HuH-7 (cell line): Measurements from ENCODE around the gene STYK1.
"Not testable (repeated sequence)": the region's sequence is repeated elsewhere in the genome, so short reads cannot be mapped to it uniquely, and the experiment has no call there.

Experiments
- DNase-seq: peaks from one replicate; pipeline ENCODE4 v3.0.0; 2011; ENCODE audit warnings: low spot score

The STYK1 gene

DNA sequence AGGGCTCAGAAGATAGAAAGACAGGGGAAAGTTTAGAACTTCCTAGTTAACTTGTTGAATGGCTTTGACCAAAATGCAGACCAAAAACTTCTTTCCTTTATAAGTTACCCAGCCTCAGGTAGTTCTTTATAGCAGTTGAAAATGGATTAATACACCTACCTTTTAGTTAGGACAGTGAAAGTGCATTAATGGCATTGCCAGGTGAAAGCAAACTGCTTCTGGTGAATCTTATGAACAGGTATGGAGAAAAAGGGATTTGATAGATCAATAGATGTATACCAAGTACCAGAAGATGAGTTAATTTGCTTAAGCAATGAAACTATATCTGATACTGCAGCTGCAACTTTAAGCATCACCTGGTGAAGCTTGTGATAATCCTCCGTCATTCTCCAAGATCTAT lies 14.2 kb upstream of the STYK1 start:
- no peak for DNase-seq

GRCh38 chr12:10672231-10672868 lies 1.5 kb downstream of the STYK1 start:
- no peak for DNase-seq

DNA sequence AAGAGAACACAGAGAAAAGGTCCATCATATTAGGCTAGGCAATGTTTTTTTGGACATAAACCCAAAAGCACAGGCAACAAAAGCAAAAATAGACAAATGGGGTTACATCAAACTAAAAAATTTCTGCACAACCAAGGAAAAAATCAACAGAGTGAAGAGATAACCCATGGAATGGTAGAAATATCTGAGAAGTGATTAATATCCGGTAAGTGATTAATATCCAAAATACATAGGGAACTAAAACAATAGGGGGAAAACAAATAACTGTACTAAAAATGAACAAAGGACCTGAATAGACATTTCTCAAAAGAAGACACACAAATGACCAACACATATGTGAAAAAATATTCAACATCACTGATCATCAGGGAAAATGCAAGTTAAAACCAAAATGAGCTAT lies 4.3 kb downstream of the STYK1 start:
- DNase-seq, result no peak

- no peak for DNase-seq
Observed at GRCh38 chr12:10668526-10668925, 5.3 kb downstream of the STYK1 start.

GRCh38 chr12:10667581-10667980 lies 6.3 kb downstream of the STYK1 start:
- DNase-seq, result no peak

DNA sequence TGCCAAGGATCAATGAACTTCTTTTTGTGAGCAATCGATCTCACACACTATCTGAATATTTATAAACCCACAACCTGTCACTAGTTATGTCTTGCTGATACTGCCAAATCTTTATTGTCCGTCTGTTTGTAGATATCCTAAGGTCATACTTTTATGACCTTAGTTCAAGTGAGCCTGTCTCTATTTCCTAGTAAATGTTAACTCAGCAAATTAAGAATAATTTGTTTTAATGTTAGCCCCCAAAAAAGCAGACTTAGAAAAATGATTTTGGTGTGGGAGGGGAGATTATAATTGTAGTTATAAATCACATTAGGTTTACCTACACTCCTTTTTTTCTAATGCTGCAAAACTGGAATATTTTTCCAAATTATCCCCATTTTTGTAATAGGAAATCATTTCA lies 9.4 kb downstream of the STYK1 start:
- no peak for DNase-seq

DNA sequence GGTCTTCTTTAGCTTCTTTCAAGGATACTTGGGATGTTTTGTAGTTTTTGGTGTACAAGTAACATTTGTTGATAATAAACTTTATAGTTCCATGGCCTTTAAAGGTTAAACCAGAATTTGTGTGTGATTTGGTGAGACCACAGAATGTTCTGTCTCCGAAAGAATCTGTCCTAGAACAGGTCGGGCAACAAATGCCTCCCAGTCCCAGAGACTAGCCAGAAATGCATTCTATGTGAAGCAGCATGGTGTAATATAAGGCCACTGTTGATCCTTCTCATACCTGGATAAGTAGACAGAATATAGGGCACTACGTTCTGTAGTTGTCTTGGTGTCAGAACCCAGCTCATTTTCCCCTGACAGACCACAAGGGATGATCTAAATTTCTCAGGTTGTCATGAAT lies 10.0 kb downstream of the STYK1 start:
- no peak for DNase-seq

DNA sequence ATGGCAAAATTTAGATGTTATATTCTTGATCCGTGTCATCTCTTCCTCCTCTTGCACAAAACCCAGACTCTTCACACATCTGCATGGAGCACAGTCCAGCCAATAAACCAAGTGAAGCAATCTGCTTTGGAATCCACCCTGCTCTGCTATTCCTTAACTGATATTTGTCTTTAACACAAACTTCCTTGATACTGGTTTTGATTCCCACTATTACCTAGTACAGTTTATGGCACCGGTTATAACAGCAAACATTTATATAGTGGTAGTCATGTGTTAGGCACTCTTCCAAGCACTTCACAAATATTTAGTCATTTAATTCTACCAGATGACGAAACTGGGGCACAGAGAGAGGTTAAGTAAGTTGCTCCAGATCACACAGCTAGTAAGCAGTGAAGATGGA lies 12.5 kb downstream of the STYK1 start:
- DNase-seq, result no peak

GRCh38 chr12:10654003-10654402 lies 19.8 kb downstream of the STYK1 start:
- DNase-seq, result no peak

DNA sequence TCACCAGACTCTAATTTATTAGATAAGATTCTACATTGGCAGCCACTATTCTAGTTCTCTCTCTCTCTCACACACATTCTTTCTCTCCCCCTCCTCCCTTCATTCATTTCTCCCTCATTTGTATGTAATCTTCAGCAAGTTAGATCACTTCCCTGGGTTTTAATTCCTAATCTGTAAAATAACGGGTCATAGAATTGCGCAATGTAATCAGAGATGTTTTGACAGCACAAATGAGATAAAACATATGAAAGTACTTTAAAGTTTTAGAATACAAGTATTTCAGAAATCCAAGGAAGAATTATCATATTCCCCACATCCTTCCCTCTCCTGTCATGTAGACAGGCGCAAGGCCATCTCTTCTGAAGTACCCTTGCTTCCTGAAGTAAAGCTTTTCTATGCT lies 21.7 kb downstream of the STYK1 start:
- no peak for DNase-seq

DNA sequence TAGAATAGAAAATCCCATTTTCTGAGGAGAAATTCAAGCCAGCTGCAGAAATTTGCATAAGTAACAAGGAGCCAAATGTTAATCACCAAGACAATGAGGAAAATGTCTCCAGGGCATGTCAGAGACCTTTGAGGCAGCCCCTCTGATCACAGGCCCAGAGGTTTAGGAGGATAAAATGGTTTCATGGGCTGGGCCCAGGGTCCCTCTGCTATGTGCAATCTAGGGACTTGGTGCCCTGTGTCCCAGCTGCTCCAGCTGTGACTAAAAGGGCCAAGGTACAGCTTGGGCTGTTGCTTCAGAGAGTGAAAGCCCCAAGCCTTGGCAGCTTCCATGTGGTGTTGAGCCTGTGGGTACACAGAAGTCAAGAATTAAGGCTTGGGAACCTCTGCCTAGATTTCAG lies 27.3 kb downstream of the STYK1 start:
- DNase-seq, result not testable (repeated sequence)

GRCh38 chr12:10645910-10646309 lies 27.9 kb downstream of the STYK1 start:
- no peak for DNase-seq

- no peak for DNase-seq
Observed at GRCh38 chr12:10641735-10642500, 31.9 kb downstream of the STYK1 start.

- no peak for DNase-seq
Observed at GRCh38 chr12:10638728-10639127, 35.1 kb downstream of the STYK1 start.

DNA sequence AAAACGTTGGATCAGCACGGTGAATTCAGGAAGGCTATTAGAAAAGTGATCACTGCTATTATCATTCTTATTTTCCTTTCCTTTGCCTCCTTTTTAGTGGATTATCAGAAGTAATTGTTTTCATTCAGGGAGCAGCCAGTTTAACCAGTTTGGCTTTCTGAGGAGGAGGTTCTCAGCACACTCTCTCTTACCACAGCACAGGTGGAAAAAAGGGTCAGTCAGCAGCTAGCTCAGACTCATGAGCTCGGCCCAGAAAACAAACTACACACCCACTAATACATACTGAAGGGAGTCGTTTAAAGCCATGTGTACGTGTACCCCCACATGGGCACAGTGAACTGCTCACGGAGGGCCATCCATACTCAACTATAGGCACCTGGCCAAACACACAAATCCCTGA lies 37.2 kb downstream of the STYK1 start:
- no peak for DNase-seq

- DNase-seq, result no peak
Observed at GRCh38 chr12:10636124-10636523, 37.7 kb downstream of the STYK1 start.

DNA sequence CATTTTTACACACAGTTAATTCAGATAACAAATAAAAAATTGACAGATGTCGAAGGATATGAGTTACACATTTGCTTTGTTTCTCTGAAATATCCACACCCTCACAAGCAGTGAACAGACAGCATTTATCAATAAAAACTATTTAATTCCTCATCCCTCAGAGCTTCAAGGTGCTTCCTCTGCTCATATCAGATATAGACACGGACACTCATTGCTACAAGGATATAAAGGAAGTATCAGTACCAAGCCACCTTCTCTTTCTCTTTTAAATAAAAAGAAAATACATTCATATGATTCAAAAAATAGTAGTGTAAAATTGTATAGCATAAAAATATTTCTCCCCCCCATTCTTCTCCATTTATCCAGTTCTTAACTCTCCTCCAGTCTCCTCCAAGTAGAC lies 38.5 kb downstream of the STYK1 start:
- no peak for DNase-seq

GRCh38 chr12:10634427-10634826 lies 39.4 kb downstream of the STYK1 start:
- no peak for DNase-seq

GRCh38 chr12:10633541-10633940 lies 40.3 kb downstream of the STYK1 start:
- DNase-seq, result no peak

DNA sequence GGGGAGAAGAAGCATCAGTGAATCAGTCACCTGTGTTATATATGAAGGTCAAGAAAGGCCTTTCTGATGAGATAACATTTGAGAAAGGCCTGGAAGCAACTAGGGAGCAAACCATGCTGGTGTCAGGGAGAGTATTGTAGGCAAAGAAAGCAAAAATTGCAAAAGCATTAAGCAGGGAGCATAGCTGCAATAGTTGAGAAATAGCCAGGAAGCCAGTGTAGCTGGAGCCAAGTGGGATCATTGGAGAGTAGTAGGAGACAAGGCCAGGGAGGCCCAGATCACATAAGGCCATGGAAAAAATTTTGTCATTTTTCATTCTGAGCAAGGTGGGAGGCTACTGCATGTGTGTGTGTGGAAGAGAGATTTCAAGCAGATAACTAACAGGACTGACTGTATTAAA lies 41.6 kb downstream of the STYK1 start:
- DNase-seq, result no peak

GRCh38 chr12:10624605-10625004 lies 49.2 kb downstream of the STYK1 start:
- no peak for DNase-seq

DNA sequence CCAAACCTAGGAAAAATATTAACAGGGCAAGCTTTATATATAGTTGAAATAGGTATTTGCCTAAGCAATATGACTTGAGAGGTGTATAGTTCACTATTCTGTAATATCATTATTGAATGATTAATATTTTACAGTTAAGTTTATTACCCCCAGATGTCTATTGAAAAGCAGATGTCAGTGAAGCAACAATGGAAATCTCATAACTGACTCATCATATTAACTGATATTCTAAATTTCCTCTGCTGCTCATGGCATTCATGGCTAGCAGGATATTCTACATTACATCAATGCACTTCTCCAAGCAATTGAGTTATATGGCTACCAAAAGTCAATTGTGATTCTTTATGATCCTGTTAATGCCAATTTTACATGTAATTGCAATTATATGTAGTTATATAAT lies 50.7 kb downstream of the STYK1 start:
- no peak for DNase-seq

DNA sequence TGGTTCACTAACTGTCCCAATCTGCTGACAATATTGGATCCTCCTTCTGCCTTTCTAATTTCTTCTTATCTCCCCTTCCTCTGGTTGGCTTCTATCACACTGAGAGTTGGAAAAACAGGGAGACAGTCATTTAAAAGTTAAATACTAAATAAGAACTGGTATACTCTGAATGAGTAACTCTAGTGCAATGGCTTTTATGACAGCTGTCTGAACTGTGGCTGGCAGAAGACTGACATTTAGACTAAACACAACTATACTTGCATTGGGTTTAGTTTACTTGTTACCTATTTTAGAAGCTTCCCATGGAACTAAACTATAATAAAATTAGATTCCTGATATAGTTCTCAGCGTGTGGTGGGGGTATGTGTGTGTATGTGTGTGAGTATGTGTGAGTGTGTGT lies 52.6 kb downstream of the STYK1 start:
- DNase-seq, result no peak
